NCI-H128 (cell line): ENCODE measurements around the gene ERC2.

ENCODE experiments used
- DNase-seq: peaks from one replicate; lab custom pipeline; 2025; ENCODE audit not compliant: unreplicated experiment; lab: John Stamatoyannopoulos, UW

ERC2 gene

GRCh38 chr3:55633333-55633732, 834.9 kb downstream of the ERC2 start:
- no peak for DNase-seq

GRCh38 chr3:55631766-55632331, 836.4 kb downstream of the ERC2 start:
- DNase-seq, result no peak

GRCh38 chr3:55630921-55631299, 837.4 kb downstream of the ERC2 start:
- DNase-seq, result no peak

GRCh38 chr3:55630280-55630920, 837.9 kb downstream of the ERC2 start:
- no peak for DNase-seq

GRCh38 chr3:55629432-55629831, 838.8 kb downstream of the ERC2 start:
- DNase-seq, result no peak

GRCh38 chr3:55626279-55626665, 842.0 kb downstream of the ERC2 start:
- no peak for DNase-seq

GRCh38 chr3:55624238-55624637, 844.0 kb downstream of the ERC2 start:
- no peak for DNase-seq

GRCh38 chr3:55623786-55624185, 844.5 kb downstream of the ERC2 start:
- DNase-seq, result no peak

- no peak for DNase-seq
These were observed 845.5 kb downstream of the ERC2 start for GRCh38 chr3:55622733-55623132.

- DNase-seq, result no peak
These were observed 846.2 kb downstream of the ERC2 start for GRCh38 chr3:55622116-55622515.

- DNase-seq, result no peak
These were observed 846.6 kb downstream of the ERC2 start for GRCh38 chr3:55621648-55622047.

GRCh38 chr3:55621026-55621422, 847.2 kb downstream of the ERC2 start:
- no peak for DNase-seq

GRCh38 chr3:55620351-55621025, 847.8 kb downstream of the ERC2 start:
- no peak for DNase-seq

- no peak for DNase-seq
These were observed 849.0 kb downstream of the ERC2 start for GRCh38 chr3:55619046-55619808.

- no peak for DNase-seq
These were observed 850.9 kb downstream of the ERC2 start for GRCh38 chr3:55617385-55617784.

- no peak for DNase-seq
These were observed 851.5 kb downstream of the ERC2 start for GRCh38 chr3:55616803-55617202.

- no peak for DNase-seq
These were observed 852.5 kb downstream of the ERC2 start for GRCh38 chr3:55615694-55616295.

- DNase-seq, result no peak
These were observed 853.1 kb downstream of the ERC2 start for GRCh38 chr3:55615039-55615693.

GRCh38 chr3:55611121-55611520, 857.1 kb downstream of the ERC2 start:
- DNase-seq, result no peak

GRCh38 chr3:55609230-55609827, 858.9 kb downstream of the ERC2 start:
- no peak for DNase-seq
